WTC11 (cell line): Measurements from ENCODE around the gene TANGO6. TPM values are rescaled to one million over a fixed set of nuclear protein-coding genes. Genes with fewer than 3 reads are reported as not detected.

ENCODE experiments used
- ATAC-seq: fragments of 200-7000 bp; cut with Tn5 transposase; 2 replicates; pipeline ENCODE4 v1.10.0; 2021; ENCODE audit warnings: mild to moderate bottlenecking, moderate library complexity
- CTCF ChIA-PET: fragments of 300-600 bp; sonication (Branson Sonifier 250); formaldehyde crosslinking; loops from one replicate; lab custom pipeline; 2021; ENCODE audit warnings: antibody characterized with exemption; lab: Charles Lee
- POLR2A ChIA-PET: fragments of 350-600 bp; sonication (Branson Sonifier 250); formaldehyde crosslinking; loops from one replicate; lab custom pipeline; 2021; ENCODE audit warnings: antibody characterized with exemption; lab: Charles Lee
- DNase-seq: peaks from one replicate; pipeline ENCODE4 v3.0.0; 2021; ENCODE audit warnings: low spot score
- H3K27ac Mint-ChIP-seq: 2 replicates; pipeline ENCODE4 v1.8.0; 2021; ENCODE audit warnings: mixed read lengths
- H3K27me3 Mint-ChIP-seq: 2 replicates; pipeline ENCODE4 v1.8.0; 2021; ENCODE audit warnings: low read depth, mild to moderate bottlenecking, moderate library complexity, mixed read lengths
- H3K36me3 Mint-ChIP-seq: 2 replicates; pipeline ENCODE4 v1.8.0; 2021; ENCODE audit warnings: mixed read lengths
- H3K4me1 Mint-ChIP-seq: 2 replicates; pipeline ENCODE4 v1.8.0; 2022; ENCODE audit warnings: mixed read lengths
- H3K4me3 Mint-ChIP-seq: 2 replicates; pipeline ENCODE4 v1.8.0; 2021; ENCODE audit warnings: mild to moderate bottlenecking, moderate library complexity, mixed read lengths
- H3K9me3 Mint-ChIP-seq: 2 replicates; pipeline ENCODE4 v1.8.0; 2021; ENCODE audit warnings: mixed read lengths
- CBFB ChIP-seq: sonication (generic); formaldehyde crosslinking; IDR thresholded peaks from 2 replicates; pipeline ENCODE4 v1.8.1; 2022; ENCODE audit warnings: mild to moderate bottlenecking, low read depth, missing genetic modification reagents
- FOXK1 ChIP-seq: sonication (generic); formaldehyde crosslinking; IDR thresholded peaks from 2 replicates; pipeline ENCODE4 v1.8.0; 2022; ENCODE audit warnings: mild to moderate bottlenecking, moderate library complexity, missing genetic modification reagents
- GRHL2 ChIP-seq: fragments of 250-450 bp; sonication (Bioruptor Pico); IDR thresholded peaks from 2 replicates; pipeline ENCODE4 v1.8.0; 2022; ENCODE audit warnings: mild to moderate bottlenecking, moderate library complexity; ENCODE audit not compliant: insufficient replicate concordance, severe bottlenecking
- GTF2I ChIP-seq: fragments of 250-450 bp; sonication (Bioruptor Pico); conservative IDR thresholded peaks from 2 replicates; pipeline ENCODE4 v1.4.0; 2021; ENCODE audit warnings: mild to moderate bottlenecking
- MXD4 ChIP-seq: fragments of 250-450 bp; sonication (Bioruptor Pico); IDR thresholded peaks from 2 replicates; pipeline ENCODE4 v1.8.0; 2021; ENCODE audit warnings: mild to moderate bottlenecking, moderate library complexity, borderline replicate concordance
- MYBL2 ChIP-seq: sonication (generic); formaldehyde crosslinking; IDR thresholded peaks from 2 replicates; pipeline ENCODE4 v1.8.1; 2023; ENCODE audit warnings: mild to moderate bottlenecking, moderate library complexity, missing genetic modification reagents
- NR3C1 ChIP-seq: sonication (generic); formaldehyde crosslinking; conservative IDR thresholded peaks from 2 replicates; pipeline ENCODE4 v1.8.1; 2023; ENCODE audit warnings: low read depth, mild to moderate bottlenecking, missing genetic modification reagents
- SMAD3 ChIP-seq: sonication (generic); formaldehyde crosslinking; IDR thresholded peaks from 2 replicates; pipeline ENCODE4 v1.8.0; 2022; ENCODE audit warnings: missing genetic modification reagents, mild to moderate bottlenecking, borderline replicate concordance
- total RNA-seq: library from RNA; stranded (reverse); gene quantifications from 3 replicates; pipeline ENCODE4 v1.2.3, GENCODE V29; 2021
- TF ChIP-seq, protein P1 (sequence below): fragments of 250-450 bp; sonication (Bioruptor Pico); IDR thresholded peaks from 2 replicates; pipeline ENCODE4 v1.9.0; 2021; ENCODE audit warnings: moderate library complexity, mild to moderate bottlenecking, inconsistent platforms, borderline replicate concordance
- TF ChIP-seq, protein P2 (sequence below): sonication (generic); formaldehyde crosslinking; IDR thresholded peaks from 2 replicates; pipeline ENCODE4 v1.8.1; 2022; ENCODE audit warnings: low read depth, mild to moderate bottlenecking, moderate library complexity, missing genetic modification reagents, borderline replicate concordance
- TF ChIP-seq, protein P3 (sequence below): sonication (generic); formaldehyde crosslinking; IDR thresholded peaks from 2 replicates; pipeline ENCODE4 v1.8.0; 2022; ENCODE audit warnings: missing genetic modification reagents
- TF ChIP-seq, protein P4 (sequence below): sonication (generic); formaldehyde crosslinking; IDR thresholded peaks from 2 replicates; pipeline ENCODE4 v1.8.1; 2023; ENCODE audit warnings: mild to moderate bottlenecking, moderate library complexity, missing genetic modification reagents
- TF ChIP-seq, protein P5 (sequence below): sonication (generic); formaldehyde crosslinking; IDR thresholded peaks from 2 replicates; pipeline ENCODE4 v1.8.0; 2023; ENCODE audit warnings: missing genetic modification reagents

TANGO6 gene
- total RNA-seq, 1 experiment from 2014 or later: 15.6 TPM

DNA sequence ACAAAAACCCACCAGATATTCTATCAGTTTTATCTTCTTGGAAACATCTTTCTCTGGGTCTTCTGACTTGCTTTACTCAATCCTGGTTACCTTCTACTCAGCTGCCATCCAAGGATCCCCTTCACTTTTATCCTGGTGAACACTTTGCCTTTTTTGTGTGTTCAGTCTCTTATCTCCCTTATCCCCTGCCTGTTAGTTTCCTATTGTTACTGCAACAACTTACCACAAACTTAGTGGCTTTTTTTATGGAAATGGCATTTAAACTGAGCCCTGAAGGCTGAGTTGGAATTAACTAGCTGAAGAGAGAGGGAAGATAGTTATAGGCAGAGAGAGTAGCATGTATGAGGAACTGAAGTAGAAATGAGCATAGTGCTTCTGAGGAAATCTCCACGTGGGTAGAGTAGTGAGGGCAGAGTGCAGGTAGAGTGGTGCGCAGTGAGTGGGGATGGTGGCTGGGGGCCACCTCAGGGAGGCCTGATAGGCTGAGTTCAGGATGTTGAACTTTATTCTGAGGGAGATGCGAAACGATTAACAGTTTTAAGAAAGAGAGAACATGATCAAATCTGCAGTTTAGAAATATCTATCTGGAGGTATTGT lies 26.3 kb downstream of the TANGO6 start (continued):
- TF ChIP-seq, protein P1, sequence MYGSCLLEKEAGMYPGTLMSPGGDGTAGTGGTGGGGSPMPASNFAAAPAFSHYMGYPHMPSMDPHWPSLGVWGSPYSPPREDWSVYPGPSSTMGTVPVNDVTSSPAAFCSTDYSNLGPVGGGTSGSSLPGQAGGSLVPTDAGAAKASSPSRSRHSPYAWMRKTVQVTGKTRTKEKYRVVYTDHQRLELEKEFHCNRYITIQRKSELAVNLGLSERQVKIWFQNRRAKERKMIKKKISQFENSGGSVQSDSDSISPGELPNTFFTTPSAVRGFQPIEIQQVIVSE (CRISPR knock-in tag): no peak
- TF ChIP-seq FOXK1 (CRISPR knock-in tag): no peak
- no peak for TF ChIP-seq SMAD3 (CRISPR knock-in tag)
- no peak for TF ChIP-seq MYBL2 (CRISPR knock-in tag)
- TF ChIP-seq, all 79 proteins: peak for 0

DNA sequence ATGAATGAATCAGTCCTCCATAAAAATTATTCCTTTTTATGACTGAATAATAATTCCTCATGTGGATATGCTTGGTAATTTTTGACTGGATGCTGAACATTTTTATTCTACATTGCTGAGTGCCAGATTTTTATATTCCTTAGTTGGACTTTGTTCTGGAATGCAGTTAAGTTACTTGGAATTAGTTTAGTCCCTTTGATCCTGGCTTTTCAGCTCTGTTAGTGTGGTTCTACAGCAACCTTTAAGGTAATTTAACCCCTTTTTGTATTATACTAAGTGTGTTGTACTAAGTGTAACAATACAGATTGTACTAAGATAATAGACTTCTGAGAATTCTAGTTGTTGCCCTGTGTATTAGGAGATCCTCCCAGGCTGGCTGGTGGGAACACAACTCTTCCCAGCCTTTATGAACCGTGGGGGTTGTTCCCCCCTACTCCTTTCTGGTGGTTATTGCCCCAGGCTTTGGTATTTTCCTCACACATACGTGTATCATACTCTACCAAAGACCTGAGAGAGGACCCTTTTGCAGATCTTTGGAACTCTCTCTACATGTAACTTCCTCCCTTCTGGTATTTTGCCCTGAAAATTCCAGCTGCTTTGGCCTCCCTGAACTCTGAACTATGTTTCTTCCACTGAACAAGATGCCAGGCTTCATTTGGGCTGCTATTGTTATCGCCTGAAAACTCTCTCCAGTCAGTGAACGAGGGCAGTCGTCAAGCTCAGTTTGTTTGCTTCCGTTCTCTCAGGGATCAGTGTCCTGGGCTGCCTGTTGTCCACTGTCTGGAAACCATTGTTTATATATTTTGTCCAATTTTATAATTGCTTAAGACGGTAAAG lies 30.5 kb downstream of the TANGO6 start:
- Mint-ChIP-seq H3K4me3 (no peak overlapping the region), H3K27ac (peak overlapping the region; percentile 67; the same call in 1 of the 2 replicates), H3K4me1 (peaks cover 13% of the 10 kb centered on the region), H3K27me3 (no peaks in the 10 kb centered on the region), H3K36me3 (peaks cover 22% of the 10 kb centered on the region)
- POLR2A ChIA-PET: no interaction called here
- DNase-seq: no peak
- TF ChIP-seq MXD4 (CRISPR knock-in tag): no peak
- TF ChIP-seq GTF2I (CRISPR knock-in tag): no peak
- TF ChIP-seq, protein P2, sequence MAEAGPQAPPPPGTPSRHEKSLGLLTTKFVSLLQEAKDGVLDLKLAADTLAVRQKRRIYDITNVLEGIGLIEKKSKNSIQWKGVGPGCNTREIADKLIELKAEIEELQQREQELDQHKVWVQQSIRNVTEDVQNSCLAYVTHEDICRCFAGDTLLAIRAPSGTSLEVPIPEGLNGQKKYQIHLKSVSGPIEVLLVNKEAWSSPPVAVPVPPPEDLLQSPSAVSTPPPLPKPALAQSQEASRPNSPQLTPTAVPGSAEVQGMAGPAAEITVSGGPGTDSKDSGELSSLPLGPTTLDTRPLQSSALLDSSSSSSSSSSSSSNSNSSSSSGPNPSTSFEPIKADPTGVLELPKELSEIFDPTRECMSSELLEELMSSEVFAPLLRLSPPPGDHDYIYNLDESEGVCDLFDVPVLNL: no peak
- TF ChIP-seq, protein P3, sequence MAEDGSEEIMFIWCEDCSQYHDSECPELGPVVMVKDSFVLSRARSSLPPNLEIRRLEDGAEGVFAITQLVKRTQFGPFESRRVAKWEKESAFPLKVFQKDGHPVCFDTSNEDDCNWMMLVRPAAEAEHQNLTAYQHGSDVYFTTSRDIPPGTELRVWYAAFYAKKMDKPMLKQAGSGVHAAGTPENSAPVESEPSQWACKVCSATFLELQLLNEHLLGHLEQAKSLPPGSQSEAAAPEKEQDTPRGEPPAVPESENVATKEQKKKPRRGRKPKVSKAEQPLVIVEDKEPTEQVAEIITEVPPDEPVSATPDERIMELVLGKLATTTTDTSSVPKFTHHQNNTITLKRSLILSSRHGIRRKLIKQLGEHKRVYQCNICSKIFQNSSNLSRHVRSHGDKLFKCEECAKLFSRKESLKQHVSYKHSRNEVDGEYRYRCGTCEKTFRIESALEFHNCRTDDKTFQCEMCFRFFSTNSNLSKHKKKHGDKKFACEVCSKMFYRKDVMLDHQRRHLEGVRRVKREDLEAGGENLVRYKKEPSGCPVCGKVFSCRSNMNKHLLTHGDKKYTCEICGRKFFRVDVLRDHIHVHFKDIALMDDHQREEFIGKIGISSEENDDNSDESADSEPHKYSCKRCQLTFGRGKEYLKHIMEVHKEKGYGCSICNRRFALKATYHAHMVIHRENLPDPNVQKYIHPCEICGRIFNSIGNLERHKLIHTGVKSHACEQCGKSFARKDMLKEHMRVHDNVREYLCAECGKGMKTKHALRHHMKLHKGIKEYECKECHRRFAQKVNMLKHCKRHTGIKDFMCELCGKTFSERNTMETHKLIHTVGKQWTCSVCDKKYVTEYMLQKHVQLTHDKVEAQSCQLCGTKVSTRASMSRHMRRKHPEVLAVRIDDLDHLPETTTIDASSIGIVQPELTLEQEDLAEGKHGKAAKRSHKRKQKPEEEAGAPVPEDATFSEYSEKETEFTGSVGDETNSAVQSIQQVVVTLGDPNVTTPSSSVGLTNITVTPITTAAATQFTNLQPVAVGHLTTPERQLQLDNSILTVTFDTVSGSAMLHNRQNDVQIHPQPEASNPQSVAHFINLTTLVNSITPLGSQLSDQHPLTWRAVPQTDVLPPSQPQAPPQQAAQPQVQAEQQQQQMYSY: no peak
- TF ChIP-seq, protein P4, sequence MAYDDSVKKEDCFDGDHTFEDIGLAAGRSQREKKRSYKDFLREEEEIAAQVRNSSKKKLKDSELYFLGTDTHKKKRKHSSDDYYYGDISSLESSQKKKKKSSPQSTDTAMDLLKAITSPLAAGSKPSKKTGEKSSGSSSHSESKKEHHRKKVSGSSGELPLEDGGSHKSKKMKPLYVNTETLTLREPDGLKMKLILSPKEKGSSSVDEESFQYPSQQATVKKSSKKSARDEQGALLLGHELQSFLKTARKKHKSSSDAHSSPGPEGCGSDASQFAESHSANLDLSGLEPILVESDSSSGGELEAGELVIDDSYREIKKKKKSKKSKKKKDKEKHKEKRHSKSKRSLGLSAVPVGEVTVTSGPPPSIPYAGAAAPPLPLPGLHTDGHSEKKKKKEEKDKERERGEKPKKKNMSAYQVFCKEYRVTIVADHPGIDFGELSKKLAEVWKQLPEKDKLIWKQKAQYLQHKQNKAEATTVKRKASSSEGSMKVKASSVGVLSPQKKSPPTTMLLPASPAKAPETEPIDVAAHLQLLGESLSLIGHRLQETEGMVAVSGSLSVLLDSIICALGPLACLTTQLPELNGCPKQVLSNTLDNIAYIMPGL (CRISPR knock-in tag): no peak
- TF ChIP-seq, protein P5, sequence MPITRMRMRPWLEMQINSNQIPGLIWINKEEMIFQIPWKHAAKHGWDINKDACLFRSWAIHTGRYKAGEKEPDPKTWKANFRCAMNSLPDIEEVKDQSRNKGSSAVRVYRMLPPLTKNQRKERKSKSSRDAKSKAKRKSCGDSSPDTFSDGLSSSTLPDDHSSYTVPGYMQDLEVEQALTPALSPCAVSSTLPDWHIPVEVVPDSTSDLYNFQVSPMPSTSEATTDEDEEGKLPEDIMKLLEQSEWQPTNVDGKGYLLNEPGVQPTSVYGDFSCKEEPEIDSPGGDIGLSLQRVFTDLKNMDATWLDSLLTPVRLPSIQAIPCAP (CRISPR knock-in tag): no peak
- no peak for TF ChIP-seq NR3C1
- no peak for TF ChIP-seq GRHL2 (CRISPR knock-in tag)
- TF ChIP-seq CBFB (CRISPR knock-in tag): no peak
- TF ChIP-seq, all 79 proteins: peak for 0
- CTCF ChIA-PET: interaction anchor here (0.6 kb wide), 1 partner anchor 1382 kb away, joined by 4 read pairs; no protein-coding TSS in a partner anchor
- H3K9me3 Mint-ChIP-seq: no peaks in the 10 kb centered on the region
- no peak for ATAC-seq
